GM23338 (cell line): Measurements from ENCODE around the gene FBXL17.

Experiments
- CREB1 ChIP-seq: fragments of 250-450 bp; sonication (Bioruptor Pico); IDR thresholded peaks from 2 replicates; pipeline ENCODE4 v1.5.0; 2020; ENCODE audit warnings: low read depth, mild to moderate bottlenecking, moderate library complexity
- CTCF ChIP-seq, 2 experiments: fragments of 200-600 bp in 1 of 2; sonication (generic) in 1 of 2; conservative IDR thresholded peaks; 2 replicates each; pipeline versions ENCODE4 v1.5.1 to v1.6.1; 2016 to 2017; ENCODE audit warnings: antibody characterized with exemption in 2 of 2, low read depth in 2 of 2, mild to moderate bottlenecking in 2 of 2, moderate library complexity in 1 of 2
- EZH2 ChIP-seq: fragments of 200-600 bp; sonication (generic); IDR thresholded peaks from one replicate; pipeline ENCODE4 v1.8.0; 2017; ENCODE audit warnings: antibody characterized with exemption, mild to moderate bottlenecking, low read depth; ENCODE audit not compliant: unreplicated experiment
- EZH2phosphoT487 ChIP-seq: fragments of 200-600 bp; sonication (generic); IDR thresholded peaks from one replicate; pipeline ENCODE4 v1.8.1; 2018; ENCODE audit warnings: antibody characterized with exemption; ENCODE audit not compliant: unreplicated experiment
- NANOG ChIP-seq: IDR thresholded peaks from 2 replicates; pipeline ENCODE4 v1.6.1; 2016; ENCODE audit warnings: antibody characterized with exemption, borderline replicate concordance
- REST ChIP-seq: IDR thresholded peaks from one replicate; pipeline ENCODE4 v1.6.1; 2018; ENCODE audit warnings: antibody characterized with exemption; ENCODE audit not compliant: unreplicated experiment
- ZNF114 ChIP-seq: fragments of 250-450 bp; sonication (Bioruptor Pico); IDR thresholded peaks from 2 replicates; pipeline ENCODE4 v1.5.0; 2020; ENCODE audit warnings: mild to moderate bottlenecking, moderate library complexity

DNA sequence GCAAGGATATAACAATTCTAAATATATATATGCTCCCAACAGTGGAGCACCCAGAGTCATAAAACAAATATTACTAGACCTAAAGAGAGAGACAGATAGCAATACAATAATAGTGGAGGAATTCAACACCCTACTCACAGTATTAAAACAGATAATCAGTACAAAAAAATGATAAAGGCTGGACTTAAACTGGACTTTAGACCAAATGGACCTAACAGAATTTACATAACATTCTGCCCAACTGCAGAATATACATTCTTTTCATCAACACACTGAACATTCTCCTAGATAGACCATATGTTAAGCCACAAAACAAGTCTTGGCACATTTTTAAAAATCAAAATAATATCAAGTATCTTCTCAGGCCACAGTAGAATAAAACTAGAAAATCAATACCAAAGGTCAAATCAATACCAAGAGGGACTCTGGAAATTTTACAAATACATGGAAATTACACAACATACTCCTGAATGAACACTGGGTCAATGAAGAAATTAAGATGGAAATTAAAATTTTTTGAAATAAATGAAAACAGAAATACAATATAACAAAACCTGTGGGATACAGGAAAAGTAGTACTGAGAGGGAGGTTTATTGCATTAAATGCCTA, 100.8 kb downstream of the FBXL17 start:
- no peak for TF ChIP-seq CTCF (conservative IDR thresholded peaks at IDR 0.05; ENCODE audit: low read depth in 2 of 2)
- TF ChIP-seq EZH2phosphoT487 = no peak
- no peak for TF ChIP-seq EZH2
- TF ChIP-seq ZNF114 (CRISPR knock-in tag) = no peak
- no peak for TF ChIP-seq NANOG
- no peak for TF ChIP-seq REST
- TF ChIP-seq CREB1 (CRISPR knock-in tag) = no peak
